ENCODE measurements around the gene DEPDC5. TPM values are rescaled to one million over a fixed set of nuclear protein-coding genes. Genes with fewer than 3 reads are reported as not detected.

DEPDC5 gene
- total RNA-seq, 5 donors from 2014 or later (not counting 1 experiment from before 2014, with no cell fraction given), result 40.3 to 52.7 (median 49.0) TPM

DNA sequence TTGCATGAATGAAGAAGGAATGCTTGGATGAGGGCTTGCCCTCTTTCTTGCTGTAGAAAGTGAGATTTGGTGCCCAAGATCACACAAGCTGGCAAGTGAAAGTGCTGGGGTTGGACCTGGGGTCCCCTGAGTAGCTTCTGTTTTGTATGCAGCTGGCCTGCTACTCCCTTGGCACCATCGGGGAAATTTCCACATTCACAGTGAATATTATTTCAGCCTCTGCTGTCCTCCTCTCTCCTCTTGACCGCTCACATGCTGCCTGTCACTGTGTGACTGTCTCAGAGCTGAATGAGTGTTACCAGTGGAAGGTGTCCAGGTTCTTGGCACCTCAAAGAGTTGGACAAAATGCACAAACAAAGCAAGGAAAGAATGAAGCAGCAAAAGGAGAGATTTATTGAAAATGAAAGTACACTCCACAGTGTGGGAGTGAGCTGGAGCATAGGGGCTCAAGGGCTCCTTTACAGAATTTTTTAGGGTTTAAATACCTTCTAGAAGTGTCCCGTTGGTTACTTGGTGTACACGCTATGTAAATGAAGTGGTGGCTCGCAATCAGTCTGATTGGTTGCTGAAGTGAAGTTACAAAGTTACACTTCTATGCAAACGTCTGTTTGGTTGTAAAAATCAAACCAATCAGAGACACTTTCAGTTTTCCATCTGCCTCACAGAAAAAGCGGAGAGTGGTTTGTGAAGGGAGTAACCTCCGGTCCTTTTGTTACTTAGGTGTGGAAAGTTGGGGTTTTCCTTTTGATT lies 87.4 kb downstream of the DEPDC5 start:
- Histone ChIP-seq H3K4me1 (ENCODE audit: control insufficient read depth in 1 of 2, extremely low read depth in 1 of 2, insufficient read depth in 2 of 2, low read length in 2 of 2) (no peaks in the 10 kb centered on the region), H3K27ac (ENCODE audit: low read length) (no peak overlapping the region), H3K4me3 (ENCODE audit: control insufficient read depth in 1 of 2, extremely low read depth in 1 of 2, low read length in 1 of 2) (no peak overlapping the region), H3K36me3 (ENCODE audit: control insufficient read depth in 2 of 2, extremely low read depth in 1 of 2, insufficient read depth in 1 of 2, low read length in 1 of 2) (peaks cover 5 to 74% of the 10 kb centered on the region in 2 donors), H3K9me3 (no peaks in the 10 kb centered on the region), H3K27me3 (replicated peaks in 1 of 2; ENCODE audit: control insufficient read depth in 2 of 2, extremely low read depth in 1 of 2, insufficient read depth in 2 of 2, low read length in 1 of 2) (no peaks in the 10 kb centered on the region)
- Mint-ChIP-seq H3K4me1 (no peaks in the 10 kb centered on the region), H3K27me3 (no peaks in the 10 kb centered on the region), H3K9me3 (no peaks in the 10 kb centered on the region), H3K27ac (no peak overlapping the region), H3K36me3 (peaks cover 79% of the 10 kb centered on the region), H3K4me3 (no peak overlapping the region)
- DNase-seq (no peak), ATAC-seq (replicated peaks in 1 of 4) (no peak)
- no CpG with 5 or more reads among the region's 8 CpGs for WGBS (ENCODE audit: insufficient coverage)
- ChIA-PET CTCF (no interaction called here), POLR2A (no interaction called here)

DNA sequence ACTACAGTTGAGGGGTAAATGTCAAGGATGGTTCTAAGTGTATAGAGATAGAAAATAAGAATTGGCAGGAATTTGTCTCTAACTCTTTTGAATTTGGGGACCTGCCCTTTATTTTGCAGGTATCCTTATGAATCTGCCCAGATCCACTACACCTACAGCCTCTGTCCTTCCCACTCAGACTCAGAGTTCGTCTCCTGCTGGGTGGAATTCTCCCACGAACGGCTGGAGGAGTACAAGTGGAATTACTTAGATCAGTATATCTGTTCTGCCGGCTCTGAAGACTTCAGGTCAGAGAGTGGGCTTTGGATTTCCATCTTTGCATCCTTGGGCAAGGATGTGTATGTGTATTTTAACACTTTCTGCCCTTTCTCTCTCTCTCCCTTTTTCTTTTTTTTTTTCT lies 89.7 kb downstream of the DEPDC5 start:
- CTCF ChIA-PET, result no interaction called here
- peaks cover 2 to 80% of the 10 kb centered on the region in 2 donors for H3K36me3 ChIP-seq (ENCODE audit: control insufficient read depth in 2 of 2, extremely low read depth in 1 of 2, insufficient read depth in 1 of 2, low read length in 1 of 2)
- no CpG with 5 or more reads among the region's 4 CpGs for WGBS (ENCODE audit: insufficient coverage)

GRCh38 chr22:31844941-31845340 lies 91.1 kb downstream of the DEPDC5 start:
- ChIA-PET POLR2A (no interaction called here), CTCF (no interaction called here)
- H3K4me3 Mint-ChIP-seq, result no peak overlapping the region
- DNase-seq (no peak), ATAC-seq (replicated peaks in 1 of 4) (no peak)
- Histone ChIP-seq H3K9me3 (no peaks in the 10 kb centered on the region), H3K4me1 (ENCODE audit: control insufficient read depth in 1 of 2, extremely low read depth in 1 of 2, insufficient read depth in 2 of 2, low read length in 2 of 2) (no peaks in the 10 kb centered on the region), H3K36me3 (ENCODE audit: control insufficient read depth in 2 of 2, extremely low read depth in 1 of 2, insufficient read depth in 1 of 2, low read length in 1 of 2) (peaks cover 2 to 72% of the 10 kb centered on the region in 2 donors), H3K27ac (ENCODE audit: low read length) (no peak overlapping the region), H3K27me3 (replicated peaks in 1 of 2; ENCODE audit: control insufficient read depth in 2 of 2, extremely low read depth in 1 of 2, insufficient read depth in 2 of 2, low read length in 1 of 2) (no peaks in the 10 kb centered on the region), H3K4me3 (ENCODE audit: control insufficient read depth in 1 of 2, extremely low read depth in 1 of 2, low read length in 1 of 2) (no peak overlapping the region)
- H3K9me3 Mint-ChIP-seq, result no peaks in the 10 kb centered on the region
- H3K4me1 Mint-ChIP-seq, result no peaks in the 10 kb centered on the region
- H3K36me3 Mint-ChIP-seq, result peaks cover 78% of the 10 kb centered on the region
- H3K27ac Mint-ChIP-seq, result no peak overlapping the region
- H3K27me3 Mint-ChIP-seq, result no peaks in the 10 kb centered on the region
- 96% methylated on average over 16 of the region's 17 CpGs for WGBS (ENCODE audit: insufficient coverage)

More for the DNA sequence above, 89.7 kb downstream of the DEPDC5 start:
- Mint-ChIP-seq H3K36me3 (peaks cover 82% of the 10 kb centered on the region), H3K4me1 (no peaks in the 10 kb centered on the region), H3K27me3 (no peaks in the 10 kb centered on the region), H3K4me3 (no peak overlapping the region), H3K9me3 (no peaks in the 10 kb centered on the region), H3K27ac (no peak overlapping the region)
- no peak overlapping the region for H3K4me3 ChIP-seq (ENCODE audit: control insufficient read depth in 1 of 2, extremely low read depth in 1 of 2, low read length in 1 of 2)
- POLR2A ChIA-PET, result no interaction called here
- no peaks in the 10 kb centered on the region for H3K27me3 ChIP-seq (replicated peaks in 1 of 2; ENCODE audit: control insufficient read depth in 2 of 2, extremely low read depth in 1 of 2, insufficient read depth in 2 of 2, low read length in 1 of 2)
- DNase-seq, result no peak
- H3K27ac ChIP-seq (ENCODE audit: low read length), result no peak overlapping the region
- ATAC-seq (replicated peaks in 1 of 4), result no peak
- H3K4me1 ChIP-seq (ENCODE audit: control insufficient read depth in 1 of 2, extremely low read depth in 1 of 2, insufficient read depth in 2 of 2, low read length in 2 of 2), result no peaks in the 10 kb centered on the region
- H3K9me3 ChIP-seq, result no peaks in the 10 kb centered on the region

DNA sequence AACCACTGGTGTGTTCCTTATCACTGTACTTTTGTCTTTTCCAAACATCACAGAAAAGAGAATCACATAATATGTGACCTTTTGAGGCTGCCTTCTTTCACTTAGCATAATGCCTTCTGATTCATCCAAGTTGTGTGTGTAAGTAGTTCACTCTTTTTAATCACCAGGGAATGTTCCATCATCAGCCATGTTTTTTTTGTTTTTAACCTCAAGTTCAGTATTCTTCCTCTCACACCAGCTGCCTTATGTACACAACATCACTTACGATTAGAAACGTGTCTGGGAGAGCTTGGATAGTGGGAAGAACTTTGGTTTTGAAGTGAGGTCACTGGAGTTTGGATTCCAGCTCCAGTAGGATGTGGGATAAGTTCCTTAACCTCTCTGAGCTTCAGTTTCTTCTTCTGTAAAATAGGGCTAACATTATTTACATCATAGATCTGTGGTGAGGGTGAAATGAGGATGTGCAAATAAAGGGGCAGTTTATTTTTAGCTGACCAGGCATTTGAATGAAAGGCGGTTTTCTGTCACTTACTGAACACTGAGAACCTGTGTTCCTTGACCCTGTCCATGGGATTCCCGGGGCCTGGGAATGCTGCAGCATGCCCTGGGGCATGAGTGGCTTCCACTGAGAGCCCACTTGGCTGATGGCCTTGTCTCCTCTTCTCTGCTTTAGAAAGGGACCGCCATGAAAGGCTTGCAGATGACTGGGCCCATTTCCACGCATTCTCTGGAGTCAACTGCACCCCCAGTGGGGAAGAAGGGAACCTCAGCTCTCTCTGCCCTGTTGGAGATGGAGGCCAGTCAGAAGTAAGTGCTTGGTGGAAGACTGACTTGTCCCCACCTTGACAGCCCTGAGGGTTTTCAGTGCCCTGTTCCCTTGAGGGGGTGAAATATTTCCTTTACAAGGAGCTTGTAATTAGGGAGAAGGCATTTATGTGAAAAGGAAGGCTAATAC lies 92.6 kb downstream of the DEPDC5 start:
- Histone ChIP-seq H3K9me3 (no peaks in the 10 kb centered on the region), H3K27ac (ENCODE audit: low read length) (no peak overlapping the region), H3K36me3 (ENCODE audit: control insufficient read depth in 2 of 2, extremely low read depth in 1 of 2, insufficient read depth in 1 of 2, low read length in 1 of 2) (peaks cover 8 to 67% of the 10 kb centered on the region in 2 donors), H3K4me3 (ENCODE audit: control insufficient read depth in 1 of 2, extremely low read depth in 1 of 2, low read length in 1 of 2) (no peak overlapping the region), H3K27me3 (replicated peaks in 1 of 2; ENCODE audit: control insufficient read depth in 2 of 2, extremely low read depth in 1 of 2, insufficient read depth in 2 of 2, low read length in 1 of 2) (no peaks in the 10 kb centered on the region), H3K4me1 (ENCODE audit: control insufficient read depth in 1 of 2, extremely low read depth in 1 of 2, insufficient read depth in 2 of 2, low read length in 2 of 2) (no peaks in the 10 kb centered on the region)
- Mint-ChIP-seq H3K4me1 (no peaks in the 10 kb centered on the region), H3K27me3 (no peaks in the 10 kb centered on the region), H3K9me3 (no peaks in the 10 kb centered on the region), H3K4me3 (no peak overlapping the region), H3K27ac (no peak overlapping the region), H3K36me3 (peaks cover 70% of the 10 kb centered on the region)
- DNase-seq (peak in 1 of 35 experiments; percentile 2), ATAC-seq (replicated peaks in 1 of 4) (no peak)
- ChIA-PET POLR2A (interaction anchor here in 1 of 2 donors (0.6 kb wide), 2 partner anchors 12 to 87 kb away, joined by 3 to 8 read pairs; no protein-coding TSS in a partner anchor), CTCF (no interaction called here)
- WGBS (ENCODE audit: insufficient coverage), result 97% methylated on average over 4 of the region's 6 CpGs

DNA sequence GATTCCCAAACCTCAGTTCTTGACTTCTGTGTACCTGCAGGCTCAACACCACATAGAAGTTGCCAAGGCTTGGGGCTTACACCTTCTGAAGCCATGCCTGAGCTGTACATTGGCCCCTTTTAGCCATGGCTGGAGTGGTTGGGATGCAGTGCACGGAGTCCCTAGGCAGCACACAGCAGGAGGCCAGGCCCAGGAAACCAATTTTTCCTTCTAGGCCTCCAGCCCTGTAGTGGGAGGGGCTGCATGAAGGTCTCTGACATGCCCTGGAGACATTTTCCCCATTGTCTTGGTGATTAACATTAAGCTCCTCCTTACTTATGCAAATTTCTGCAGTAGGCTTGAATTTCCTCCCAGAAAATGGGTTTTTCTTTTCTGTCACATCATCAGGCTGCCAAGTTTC lies 94.6 kb downstream of the DEPDC5 start:
- CTCF ChIA-PET, result no interaction called here
- H3K36me3 ChIP-seq (ENCODE audit: control insufficient read depth in 2 of 2, extremely low read depth in 1 of 2, insufficient read depth in 1 of 2, low read length in 1 of 2), result peaks cover 12 to 68% of the 10 kb centered on the region in 2 donors
- H3K4me3 Mint-ChIP-seq, result no peak overlapping the region
- no CpG with 5 or more reads among the region's 1 CpG for WGBS (ENCODE audit: insufficient coverage)
- H3K4me1 ChIP-seq (ENCODE audit: control insufficient read depth in 1 of 2, extremely low read depth in 1 of 2, insufficient read depth in 2 of 2, low read length in 2 of 2), result no peaks in the 10 kb centered on the region
- H3K27me3 Mint-ChIP-seq, result no peaks in the 10 kb centered on the region
- POLR2A ChIA-PET, result no interaction called here
- no peaks in the 10 kb centered on the region for H3K9me3 Mint-ChIP-seq
- H3K9me3 ChIP-seq, result no peaks in the 10 kb centered on the region
- no peak overlapping the region for H3K4me3 ChIP-seq (ENCODE audit: control insufficient read depth in 1 of 2, extremely low read depth in 1 of 2, low read length in 1 of 2)
- H3K27ac ChIP-seq (ENCODE audit: low read length), result no peak overlapping the region
- ATAC-seq (replicated peaks in 1 of 4) (no peak), DNase-seq (no peak)
- peaks cover 65% of the 10 kb centered on the region for H3K36me3 Mint-ChIP-seq
- no peaks in the 10 kb centered on the region for H3K27me3 ChIP-seq (replicated peaks in 1 of 2; ENCODE audit: control insufficient read depth in 2 of 2, extremely low read depth in 1 of 2, insufficient read depth in 2 of 2, low read length in 1 of 2)
- no peaks in the 10 kb centered on the region for H3K4me1 Mint-ChIP-seq
- no peak overlapping the region for H3K27ac Mint-ChIP-seq

DNA sequence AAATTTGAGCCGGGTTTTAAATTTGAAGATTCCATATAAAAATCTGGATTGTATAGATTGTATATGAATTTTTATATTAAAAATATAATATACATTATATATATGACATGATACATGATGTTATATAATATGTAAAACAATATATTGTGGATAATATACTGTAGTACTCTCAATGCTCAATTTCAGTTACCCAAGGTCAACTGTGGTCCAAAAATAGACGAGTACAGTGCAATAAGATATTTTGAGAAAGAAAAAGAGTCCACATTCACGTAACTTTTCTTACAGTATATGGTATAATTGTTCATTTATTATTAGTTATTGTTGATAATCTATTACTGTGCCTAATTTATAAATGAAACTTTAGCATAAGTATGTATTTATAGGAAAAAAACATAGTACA lies 96.3 kb downstream of the DEPDC5 start:
- ATAC-seq (replicated peaks in 1 of 4) (no peak), DNase-seq (no peak)
- H3K36me3 ChIP-seq (ENCODE audit: control insufficient read depth in 2 of 2, extremely low read depth in 1 of 2, insufficient read depth in 1 of 2, low read length in 1 of 2), result peaks cover 9 to 62% of the 10 kb centered on the region in 2 donors
- no peaks in the 10 kb centered on the region for H3K27me3 Mint-ChIP-seq
- no peaks in the 10 kb centered on the region for H3K9me3 ChIP-seq
- WGBS (ENCODE audit: insufficient coverage), result no CpG with 5 or more reads among the region's 3 CpGs
- ChIA-PET CTCF (interaction anchor here in 1 of 2 donors (0.5 kb wide), 1 partner anchor 35 kb away, joined by 4 read pairs; no protein-coding TSS in a partner anchor), POLR2A (no interaction called here)
- H3K4me1 Mint-ChIP-seq, result no peaks in the 10 kb centered on the region
- H3K27ac ChIP-seq (ENCODE audit: low read length), result no peak overlapping the region
- no peak overlapping the region for H3K4me3 Mint-ChIP-seq
- no peaks in the 10 kb centered on the region for H3K9me3 Mint-ChIP-seq
- H3K27ac Mint-ChIP-seq, result no peak overlapping the region
- H3K4me1 ChIP-seq (ENCODE audit: control insufficient read depth in 1 of 2, extremely low read depth in 1 of 2, insufficient read depth in 2 of 2, low read length in 2 of 2), result no peaks in the 10 kb centered on the region
- no peak overlapping the region for H3K4me3 ChIP-seq (ENCODE audit: control insufficient read depth in 1 of 2, extremely low read depth in 1 of 2, low read length in 1 of 2)
- H3K27me3 ChIP-seq (replicated peaks in 1 of 2; ENCODE audit: control insufficient read depth in 2 of 2, extremely low read depth in 1 of 2, insufficient read depth in 2 of 2, low read length in 1 of 2), result no peaks in the 10 kb centered on the region
- peaks cover 57% of the 10 kb centered on the region for H3K36me3 Mint-ChIP-seq

Data from T-cell (primary cell).